MM.1S (cell line): ENCODE measurements around the gene CTXN1.

Experiments used
- EZH2 ChIP-seq: fragments of 300-600 bp; sonication (generic); optimal IDR thresholded peaks from 2 replicates; pipeline ENCODE3; 2017; ENCODE audit warnings: low read depth, mild to moderate bottlenecking, antibody characterized with exemption, low read length, mixed read lengths
- TF ChIP-seq, protein P1 (sequence below): fragments of 300-600 bp; sonication (generic); IDR thresholded peaks from 2 replicates; pipeline ENCODE4 v1.5.1; 2016; ENCODE audit warnings: antibody characterized with exemption, low read length, mixed read lengths

DNA sequence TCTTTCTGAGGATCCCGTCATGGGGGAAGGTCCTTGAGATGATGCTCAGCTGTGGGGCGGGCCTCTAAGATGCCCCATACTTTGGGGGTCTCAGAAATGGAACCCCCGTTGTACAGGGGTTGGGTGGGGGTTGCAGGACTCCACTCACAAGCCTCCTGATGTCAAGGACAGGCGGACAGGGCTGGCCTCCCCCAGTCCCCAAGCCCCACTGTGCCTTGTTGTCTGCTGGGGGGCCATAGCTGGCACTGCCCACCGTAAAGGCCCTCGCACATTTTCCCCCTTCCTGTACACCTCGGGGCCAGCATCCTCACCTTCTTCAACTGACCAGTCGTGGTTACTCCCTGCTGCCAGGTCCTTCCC lies 3.1 kb downstream of the CTXN1 start:
- TF ChIP-seq, protein P1, sequence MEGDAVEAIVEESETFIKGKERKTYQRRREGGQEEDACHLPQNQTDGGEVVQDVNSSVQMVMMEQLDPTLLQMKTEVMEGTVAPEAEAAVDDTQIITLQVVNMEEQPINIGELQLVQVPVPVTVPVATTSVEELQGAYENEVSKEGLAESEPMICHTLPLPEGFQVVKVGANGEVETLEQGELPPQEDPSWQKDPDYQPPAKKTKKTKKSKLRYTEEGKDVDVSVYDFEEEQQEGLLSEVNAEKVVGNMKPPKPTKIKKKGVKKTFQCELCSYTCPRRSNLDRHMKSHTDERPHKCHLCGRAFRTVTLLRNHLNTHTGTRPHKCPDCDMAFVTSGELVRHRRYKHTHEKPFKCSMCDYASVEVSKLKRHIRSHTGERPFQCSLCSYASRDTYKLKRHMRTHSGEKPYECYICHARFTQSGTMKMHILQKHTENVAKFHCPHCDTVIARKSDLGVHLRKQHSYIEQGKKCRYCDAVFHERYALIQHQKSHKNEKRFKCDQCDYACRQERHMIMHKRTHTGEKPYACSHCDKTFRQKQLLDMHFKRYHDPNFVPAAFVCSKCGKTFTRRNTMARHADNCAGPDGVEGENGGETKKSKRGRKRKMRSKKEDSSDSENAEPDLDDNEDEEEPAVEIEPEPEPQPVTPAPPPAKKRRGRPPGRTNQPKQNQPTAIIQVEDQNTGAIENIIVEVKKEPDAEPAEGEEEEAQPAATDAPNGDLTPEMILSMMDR, result no peak
- no peak for TF ChIP-seq EZH2
